CD14-positive monocyte (primary cell): ENCODE results near the gene SH3RF1. TPM values are rescaled to one million over a fixed set of nuclear protein-coding genes. Genes with fewer than 3 reads are reported as not detected.

ENCODE experiments used
- DNase-seq, 3 donors: peaks; one replicate each; pipeline ENCODE4 v3.0.0-alpha.2; 2011 to 2022
- H2AFZ ChIP-seq: 2 replicates; pipeline ENCODE4 v1.6.0; 2012; ENCODE audit warnings: mild to moderate bottlenecking, low read depth, low read length, inconsistent platforms; ENCODE audit not compliant: insufficient read depth, poor library complexity, severe bottlenecking
- H3K27ac ChIP-seq, 2 donors: 1 replicate in 1 of 2; 2 replicates in 1 of 2; pipeline ENCODE4 v1.5.1; 2012 to 2013; ENCODE audit warnings: low read length in 2 of 2, control low read depth in 1 of 2, inconsistent platforms in 1 of 2, low read depth in 1 of 2, mild to moderate bottlenecking in 1 of 2
- H3K27me3 ChIP-seq, 2 donors: one replicate each; pipeline versions ENCODE4 v1.6.0 to v1.6.1; 2011 to 2013; ENCODE audit warnings: low read length in 2 of 2; ENCODE audit not compliant: control insufficient read depth in 2 of 2, insufficient read depth in 2 of 2
- H3K36me3 ChIP-seq, 2 donors: replicated peaks in 1 of 2; 1 replicate in 1 of 2; 2 replicates in 1 of 2; pipeline versions ENCODE4 v1.5.1 to v1.6.1; 2012 to 2013; ENCODE audit warnings: low read length in 2 of 2, control low read depth in 1 of 2, inconsistent platforms in 1 of 2, mild to moderate bottlenecking in 1 of 2; ENCODE audit not compliant: insufficient read depth in 2 of 2, control insufficient read depth in 1 of 2
- H3K4me1 ChIP-seq, 2 donors: 1 replicate in 1 of 2; 2 replicates in 1 of 2; pipeline versions ENCODE4 v1.5.1 to v1.6.1; 2012 to 2013; ENCODE audit warnings: low read length in 2 of 2, control low read depth in 1 of 2, inconsistent platforms in 1 of 2, mild to moderate bottlenecking in 1 of 2, moderate library complexity in 1 of 2; ENCODE audit not compliant: insufficient read depth in 2 of 2, control insufficient read depth in 1 of 2
- H3K4me2 ChIP-seq: replicated peaks from 2 replicates; pipeline ENCODE3; 2012; ENCODE audit warnings: low read length, moderate library complexity, mild to moderate bottlenecking; ENCODE audit not compliant: poor library complexity, severe bottlenecking; ENCODE audit errors: extremely low read depth
- H3K4me3 ChIP-seq, 3 experiments: fragments of 200-600 bp in 1 of 3; sonication (generic) in 1 of 3; replicated peaks in 1 of 3; 1 replicate in 2 of 3; 2 replicates in 1 of 3; pipeline ENCODE4 v1.5.1; 2011 to 2013; ENCODE audit warnings: low read length in 3 of 3, mild to moderate bottlenecking in 3 of 3, control low read depth in 2 of 3, low read depth in 2 of 3, inconsistent platforms in 1 of 3, moderate library complexity in 1 of 3
- H3K79me2 ChIP-seq: 2 replicates; pipeline ENCODE4 v1.6.0; 2012; ENCODE audit warnings: mild to moderate bottlenecking, control low read depth, inconsistent platforms, low read length, moderate library complexity; ENCODE audit not compliant: insufficient read depth
- H3K9ac ChIP-seq: 2 replicates; pipeline ENCODE4 v1.6.0; 2017; ENCODE audit warnings: low read length, mild to moderate bottlenecking; ENCODE audit not compliant: insufficient read depth, poor library complexity, severe bottlenecking
- H3K9me3 ChIP-seq, 2 donors: replicated peaks in 1 of 2; 1 replicate in 1 of 2; 2 replicates in 1 of 2; pipeline versions ENCODE4 v1.5.1 to v1.6.1; 2012 to 2013; ENCODE audit warnings: low read length in 2 of 2, control low read depth in 1 of 2; ENCODE audit not compliant: control insufficient read depth in 1 of 2, insufficient read depth in 1 of 2
- H4K20me1 ChIP-seq: 2 replicates; pipeline ENCODE4 v1.6.0; 2012; ENCODE audit warnings: mild to moderate bottlenecking, low read length, control low read depth, moderate library complexity; ENCODE audit not compliant: insufficient read depth
- H3K27ac Mint-ChIP-seq, 7 donors: one replicate each; pipeline ENCODE4 v1.8.0; 2020; ENCODE audit warnings: mild to moderate bottlenecking in 7 of 7, mixed read lengths in 7 of 7, moderate library complexity in 6 of 7, inconsistent platforms in 2 of 7
- H3K27me3 Mint-ChIP-seq, 3 donors: one replicate each; pipeline ENCODE4 v1.8.0; 2021 to 2022; ENCODE audit warnings: low read depth in 3 of 3, mild to moderate bottlenecking in 3 of 3, mixed read lengths in 3 of 3, moderate library complexity in 3 of 3, inconsistent platforms in 1 of 3
- H3K36me3 Mint-ChIP-seq, 2 donors: one replicate each; pipeline ENCODE4 v1.8.0; 2020; ENCODE audit warnings: mixed read lengths in 2 of 2, inconsistent platforms in 1 of 2, mild to moderate bottlenecking in 1 of 2
- H3K4me1 Mint-ChIP-seq: one replicate; pipeline ENCODE4 v1.8.0; 2020; ENCODE audit warnings: mild to moderate bottlenecking, mixed read lengths
- H3K4me3 Mint-ChIP-seq, 2 donors: one replicate each; pipeline ENCODE4 v1.8.0; 2020; ENCODE audit warnings: mild to moderate bottlenecking in 2 of 2, mixed read lengths in 2 of 2, moderate library complexity in 1 of 2
- H3K9me3 Mint-ChIP-seq, 7 donors: one replicate each; pipeline ENCODE4 v1.8.0; 2020 to 2022; ENCODE audit warnings: mixed read lengths in 7 of 7, mild to moderate bottlenecking in 6 of 7, moderate library complexity in 6 of 7, inconsistent platforms in 2 of 7
- WGBS: methylation state at CpG from one replicate; pipeline ENCODE4 v1.1.5; 2013; ENCODE audit warnings: missing lambda C conversion rate; ENCODE audit not compliant: insufficient coverage; 5-methylcytosine and 5-hydroxymethylcytosine counted together
- intact Hi-C, 2 donors: fragments of 100-400 bp; cut with micrococcal nuclease; formaldehyde crosslinking; loops; one replicate each; pipeline versions ENCODE4 v1.15.0 to v1.15.1; 2023
- polyA plus RNA-seq, 3 donors: library from polyadenylated mRNA; depleted of rRNA in 1 of 3; unstranded in 2 of 3; stranded (reverse) in 1 of 3; fragments of 300-500 nt in 2 of 3; fragments of >200 nt in 1 of 3; fragmentation: Illumina TruSeq in 2 of 3; gene quantifications; 1 replicate in 2 of 3; 2 replicates in 1 of 3; pipeline ENCODE4 v1.2.3, GENCODE V29; 2012 to 2021
- TF ChIP-seq, protein P1 (sequence below): fragments of 200-600 bp; IDR thresholded peaks from one replicate; pipeline ENCODE4 v1.8.0; 2022; ENCODE audit warnings: antibody characterized with exemption, mild to moderate bottlenecking

Gene SH3RF1
- polyA plus RNA-seq, 3 donors: 3.1 to 4.7 (median 4.4) TPM

DNA sequence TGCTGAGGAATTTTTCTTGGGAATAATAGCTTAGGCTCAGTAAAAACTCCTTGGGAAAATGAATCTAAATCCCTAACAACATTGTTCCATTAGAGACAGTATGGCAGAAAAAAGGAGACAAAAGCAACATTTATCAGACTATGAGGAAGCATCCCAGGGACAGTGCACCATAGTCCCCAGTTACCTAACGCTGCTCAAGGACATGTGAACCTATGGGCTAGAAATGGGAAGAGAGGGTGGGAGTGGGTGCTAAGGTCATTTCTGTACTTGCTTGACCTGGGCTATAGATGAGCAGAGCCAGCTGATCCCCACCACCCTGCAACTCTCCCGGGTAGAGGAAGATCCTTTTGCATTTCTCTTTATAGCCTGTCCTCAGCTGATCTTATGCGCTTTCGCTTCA is 162.5 kb downstream of the SH3RF1 start:
- TF ChIP-seq, protein P1, sequence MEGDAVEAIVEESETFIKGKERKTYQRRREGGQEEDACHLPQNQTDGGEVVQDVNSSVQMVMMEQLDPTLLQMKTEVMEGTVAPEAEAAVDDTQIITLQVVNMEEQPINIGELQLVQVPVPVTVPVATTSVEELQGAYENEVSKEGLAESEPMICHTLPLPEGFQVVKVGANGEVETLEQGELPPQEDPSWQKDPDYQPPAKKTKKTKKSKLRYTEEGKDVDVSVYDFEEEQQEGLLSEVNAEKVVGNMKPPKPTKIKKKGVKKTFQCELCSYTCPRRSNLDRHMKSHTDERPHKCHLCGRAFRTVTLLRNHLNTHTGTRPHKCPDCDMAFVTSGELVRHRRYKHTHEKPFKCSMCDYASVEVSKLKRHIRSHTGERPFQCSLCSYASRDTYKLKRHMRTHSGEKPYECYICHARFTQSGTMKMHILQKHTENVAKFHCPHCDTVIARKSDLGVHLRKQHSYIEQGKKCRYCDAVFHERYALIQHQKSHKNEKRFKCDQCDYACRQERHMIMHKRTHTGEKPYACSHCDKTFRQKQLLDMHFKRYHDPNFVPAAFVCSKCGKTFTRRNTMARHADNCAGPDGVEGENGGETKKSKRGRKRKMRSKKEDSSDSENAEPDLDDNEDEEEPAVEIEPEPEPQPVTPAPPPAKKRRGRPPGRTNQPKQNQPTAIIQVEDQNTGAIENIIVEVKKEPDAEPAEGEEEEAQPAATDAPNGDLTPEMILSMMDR: no peak
- peak overlapping the region in 2 of 7 donors; percentile 16 to 31 for H3K27ac Mint-ChIP-seq
- peaks cover 0 to under 1% (median 0%) of the 10 kb centered on the region in 3 donors for H3K27me3 Mint-ChIP-seq
- 92% methylated on average over 4 of the region's 4 CpGs for WGBS
- H3K9me3 ChIP-seq: no peaks in the 10 kb centered on the region
- H3K36me3 Mint-ChIP-seq: peaks cover 56 to 58% of the 10 kb centered on the region in 2 donors
- H3K4me3 ChIP-seq: no peak overlapping the region
- intact Hi-C loops: no loop called here
- H3K9ac ChIP-seq: no peak overlapping the region
- H2AFZ ChIP-seq: no peak overlapping the region
- no peak overlapping the region for H3K27ac ChIP-seq
- H4K20me1 ChIP-seq: no peaks in the 10 kb centered on the region
- H3K9me3 Mint-ChIP-seq: no peaks in the 10 kb centered on the region
- no peaks in the 10 kb centered on the region for H3K27me3 ChIP-seq
- no peak for DNase-seq
- no peaks in the 10 kb centered on the region for H3K4me1 ChIP-seq
- H3K79me2 ChIP-seq: no peaks in the 10 kb centered on the region
- peaks cover 34 to 83% of the 10 kb centered on the region in 2 donors for H3K36me3 ChIP-seq
- H3K4me1 Mint-ChIP-seq: no peaks in the 10 kb centered on the region
- H3K4me3 Mint-ChIP-seq: no peak overlapping the region
- no peak overlapping the region for H3K4me2 ChIP-seq

- H3K27ac ChIP-seq: no peak overlapping the region
- no peaks in the 10 kb centered on the region for H3K9me3 Mint-ChIP-seq
- no peak overlapping the region for H2AFZ ChIP-seq
- no peaks in the 10 kb centered on the region for H3K4me1 ChIP-seq
- H3K36me3 Mint-ChIP-seq: peaks cover 48 to 56% of the 10 kb centered on the region in 2 donors
- intact Hi-C loops: no loop called here
- H3K79me2 ChIP-seq: no peaks in the 10 kb centered on the region
- no CpG with 5 or more reads among the region's 2 CpGs for WGBS
- H3K4me1 Mint-ChIP-seq: peaks cover 2% of the 10 kb centered on the region
- no peaks in the 10 kb centered on the region for H3K9me3 ChIP-seq
- no peak overlapping the region for H3K27ac Mint-ChIP-seq
- H3K4me3 Mint-ChIP-seq: no peak overlapping the region
- peaks cover 34 to 76% of the 10 kb centered on the region in 2 donors for H3K36me3 ChIP-seq
- no peak for DNase-seq
- no peak overlapping the region for H3K4me2 ChIP-seq
- H3K9ac ChIP-seq: no peak overlapping the region
- TF ChIP-seq, protein P1: no peak
- H3K27me3 ChIP-seq: no peaks in the 10 kb centered on the region
- no peaks in the 10 kb centered on the region for H3K27me3 Mint-ChIP-seq
- H4K20me1 ChIP-seq: no peaks in the 10 kb centered on the region
- no peak overlapping the region for H3K4me3 ChIP-seq
These were observed 163.2 kb downstream of the SH3RF1 start for GRCh38 chr4:169107528-169107927.
